Suprapubic skin (tissue), 4 donors: ENCODE measurements around the gene AMH.

Experiments used
- CTCF ChIP-seq, 2 donors: fragments of 200-600 bp in 1 of 2; fragments of 450-650 bp in 1 of 2; sonication (generic) in 1 of 2; IDR thresholded peaks; one replicate each; pipeline ENCODE4 v1.5.1; 2016 to 2019; ENCODE audit warnings: antibody characterized with exemption in 2 of 2, mild to moderate bottlenecking in 1 of 2, moderate library complexity in 1 of 2
- EP300 ChIP-seq: sonication (generic); formaldehyde crosslinking; IDR thresholded peaks from one replicate; pipeline ENCODE4 v1.6.1; 2017; ENCODE audit warnings: antibody characterized with exemption
- POLR2A ChIP-seq, 2 donors: fragments of 450-650 bp; IDR thresholded peaks; one replicate each; pipeline ENCODE4 v1.6.1; 2017; ENCODE audit warnings: antibody characterized with exemption in 2 of 2, mild to moderate bottlenecking in 2 of 2, moderate library complexity in 2 of 2
- POLR2AphosphoS5 ChIP-seq, 3 donors: sonication (generic); formaldehyde crosslinking; IDR thresholded peaks; one replicate each; pipeline ENCODE4 v1.6.1; 2017; ENCODE audit warnings: antibody characterized with exemption in 3 of 3

- no peak for TF ChIP-seq CTCF (IDR thresholded peaks at IDR 0.05)
- TF ChIP-seq POLR2AphosphoS5 (IDR thresholded peaks at IDR 0.05), result no peak
- no peak for TF ChIP-seq POLR2A (IDR thresholded peaks at IDR 0.05)
- TF ChIP-seq EP300, result no peak
These were observed at the start of gene AMH for GRCh38 chr19:2249010-2249866.
